Measurements from ENCODE around the gene EEA1. TPM values are rescaled to one million over a fixed set of nuclear protein-coding genes. Genes with fewer than 3 reads are reported as not detected.

EEA1 gene
- total RNA-seq, 4 donors from 2014 or later: 17.2 to 58.1 (median 31.0) TPM

DNA sequence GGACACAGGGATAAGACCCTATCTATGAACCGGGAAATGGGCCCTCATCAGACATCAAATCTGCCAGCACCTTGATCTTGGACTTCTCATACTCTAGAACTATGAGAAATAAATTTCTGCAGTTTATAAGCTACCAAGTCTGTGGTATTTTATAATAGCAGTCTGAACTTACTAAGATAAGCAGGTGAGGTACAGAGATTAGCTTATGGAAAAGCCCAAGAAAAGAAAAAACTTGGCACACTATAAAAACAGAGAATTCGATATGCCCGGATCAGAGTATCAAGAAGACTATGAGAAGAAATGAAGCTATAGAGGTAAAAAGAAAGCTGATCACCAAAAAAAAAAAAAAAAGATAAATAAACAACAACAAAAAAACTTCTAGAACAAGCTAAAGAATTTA lies 52.6 kb downstream of the EEA1 start:
- Histone ChIP-seq H3K4me1 (no peaks in the 10 kb centered on the region), H3K27me3 (no peaks in the 10 kb centered on the region), H3K4me3 (no peak overlapping the region), H3K27ac (no peak overlapping the region), H3K9me3 (no peaks in the 10 kb centered on the region), H3K36me3 (peaks cover 0 to 54% (median 0%) of the 10 kb centered on the region in 3 donors)
- DNase-seq: no peak
- TF ChIP-seq POLR2A (IDR thresholded peaks at IDR 0.05): no peak
- TF ChIP-seq, protein P1, sequence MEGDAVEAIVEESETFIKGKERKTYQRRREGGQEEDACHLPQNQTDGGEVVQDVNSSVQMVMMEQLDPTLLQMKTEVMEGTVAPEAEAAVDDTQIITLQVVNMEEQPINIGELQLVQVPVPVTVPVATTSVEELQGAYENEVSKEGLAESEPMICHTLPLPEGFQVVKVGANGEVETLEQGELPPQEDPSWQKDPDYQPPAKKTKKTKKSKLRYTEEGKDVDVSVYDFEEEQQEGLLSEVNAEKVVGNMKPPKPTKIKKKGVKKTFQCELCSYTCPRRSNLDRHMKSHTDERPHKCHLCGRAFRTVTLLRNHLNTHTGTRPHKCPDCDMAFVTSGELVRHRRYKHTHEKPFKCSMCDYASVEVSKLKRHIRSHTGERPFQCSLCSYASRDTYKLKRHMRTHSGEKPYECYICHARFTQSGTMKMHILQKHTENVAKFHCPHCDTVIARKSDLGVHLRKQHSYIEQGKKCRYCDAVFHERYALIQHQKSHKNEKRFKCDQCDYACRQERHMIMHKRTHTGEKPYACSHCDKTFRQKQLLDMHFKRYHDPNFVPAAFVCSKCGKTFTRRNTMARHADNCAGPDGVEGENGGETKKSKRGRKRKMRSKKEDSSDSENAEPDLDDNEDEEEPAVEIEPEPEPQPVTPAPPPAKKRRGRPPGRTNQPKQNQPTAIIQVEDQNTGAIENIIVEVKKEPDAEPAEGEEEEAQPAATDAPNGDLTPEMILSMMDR (IDR thresholded peaks at IDR 0.05): no peak
- intact Hi-C loops (cut with DNase I): no loop called here
- WGBS, 2 donors: 91 to 99% methylated on average over 3 of the region's 3 CpGs

DNA sequence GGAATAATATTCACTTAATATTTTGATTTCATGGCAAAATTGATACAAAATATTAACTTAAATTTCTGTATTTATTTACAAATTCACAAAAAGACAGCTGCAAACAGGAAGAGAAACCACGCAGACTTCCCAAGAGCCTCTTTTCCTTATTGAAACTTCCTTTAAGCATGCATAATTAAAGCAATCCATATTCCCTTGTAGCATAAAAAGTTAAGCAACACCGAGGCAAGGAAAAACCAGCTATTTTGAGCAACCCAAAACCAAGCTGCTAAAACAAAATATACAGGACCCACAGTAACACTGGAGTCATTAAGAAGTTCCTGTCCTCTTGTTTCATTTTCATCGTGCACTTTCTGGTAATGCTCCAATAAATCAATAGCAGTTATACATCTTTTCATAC lies 58.0 kb downstream of the EEA1 start:
- Histone ChIP-seq H3K4me3 (no peak overlapping the region), H3K36me3 (peaks cover 0 to 10% (median 0%) of the 10 kb centered on the region in 3 donors), H3K27ac (no peak overlapping the region), H3K27me3 (no peaks in the 10 kb centered on the region), H3K4me1 (peaks cover 0 to 17% (median 0%) of the 10 kb centered on the region in 3 donors), H3K9me3 (no peaks in the 10 kb centered on the region)
- WGBS, 2 donors: 35 to 44% methylated on average over 3 of the region's 3 CpGs
- TF ChIP-seq POLR2A (IDR thresholded peaks at IDR 0.05): no peak
- TF ChIP-seq, protein P1 (IDR thresholded peaks at IDR 0.05): no peak
- DNase-seq: no peak
- intact Hi-C loops (cut with DNase I): no loop called here

DNA sequence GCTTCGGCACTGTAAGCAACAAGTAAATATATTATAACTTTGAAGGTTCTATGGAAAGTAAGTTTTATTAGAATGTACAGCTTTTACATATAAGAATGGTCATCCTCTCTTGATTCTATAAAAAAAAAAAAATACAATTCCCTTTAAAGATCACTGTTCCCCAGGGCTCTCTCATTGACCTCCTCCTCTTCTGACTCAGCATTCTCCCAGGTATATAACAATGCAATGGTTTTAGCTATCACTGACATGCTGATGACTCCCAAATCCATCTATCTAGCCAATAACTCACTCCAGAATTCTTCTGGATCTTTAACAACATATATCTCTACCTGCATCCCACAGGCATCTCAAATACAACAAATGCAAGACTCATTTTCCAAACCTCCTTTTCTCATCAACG lies 62.7 kb downstream of the EEA1 start:
- H3K4me3 ChIP-seq: no peak overlapping the region
- 93 to 96% methylated on average over 2 of the region's 2 CpGs for WGBS, 2 donors
- intact Hi-C loops (cut with DNase I): no loop called here
- TF ChIP-seq POLR2A (IDR thresholded peaks at IDR 0.05): no peak
- TF ChIP-seq, protein P1 (IDR thresholded peaks at IDR 0.05): no peak
- H3K4me1 ChIP-seq: peaks cover 0 to 17% (median 0%) of the 10 kb centered on the region in 3 donors
- no peaks in the 10 kb centered on the region for H3K9me3 ChIP-seq
- H3K27me3 ChIP-seq: no peaks in the 10 kb centered on the region
- DNase-seq: no peak
- H3K36me3 ChIP-seq: peaks cover 0 to 31% (median 0%) of the 10 kb centered on the region in 3 donors
- H3K27ac ChIP-seq: no peak overlapping the region

DNA sequence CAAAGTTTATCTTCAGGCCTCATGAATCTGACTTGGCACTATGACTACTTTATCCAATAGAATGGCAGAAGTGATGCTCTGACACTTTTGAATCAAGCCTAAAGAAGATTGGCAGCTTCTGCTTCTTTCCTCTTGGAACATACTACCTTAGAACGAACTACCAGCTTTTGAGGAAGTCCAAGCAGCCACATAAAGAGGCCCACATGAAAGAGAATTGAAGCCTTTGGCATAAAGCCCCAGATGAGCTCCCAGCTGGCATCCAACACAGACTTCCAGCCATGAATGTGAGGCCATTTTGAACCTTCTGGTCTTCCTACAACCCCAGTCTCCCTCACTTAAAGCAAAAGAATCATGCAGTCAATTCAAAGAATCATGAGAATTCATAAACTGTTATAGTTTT lies 65.8 kb downstream of the EEA1 start:
- Histone ChIP-seq H3K4me3 (no peak overlapping the region), H3K9me3 (no peaks in the 10 kb centered on the region), H3K4me1 (no peaks in the 10 kb centered on the region), H3K27me3 (no peaks in the 10 kb centered on the region), H3K27ac (no peak overlapping the region), H3K36me3 (peaks cover 0 to 60% (median 0%) of the 10 kb centered on the region in 3 donors)
- 57% methylated on average over 1 of the region's 1 CpG; no CpG with 5 or more reads in 1 of the 2 donors for WGBS, 2 donors
- no peak for DNase-seq
- intact Hi-C loops (cut with DNase I): no loop called here
- TF ChIP-seq, protein P1 (IDR thresholded peaks at IDR 0.05): no peak
- no peak for TF ChIP-seq POLR2A (IDR thresholded peaks at IDR 0.05)

DNA sequence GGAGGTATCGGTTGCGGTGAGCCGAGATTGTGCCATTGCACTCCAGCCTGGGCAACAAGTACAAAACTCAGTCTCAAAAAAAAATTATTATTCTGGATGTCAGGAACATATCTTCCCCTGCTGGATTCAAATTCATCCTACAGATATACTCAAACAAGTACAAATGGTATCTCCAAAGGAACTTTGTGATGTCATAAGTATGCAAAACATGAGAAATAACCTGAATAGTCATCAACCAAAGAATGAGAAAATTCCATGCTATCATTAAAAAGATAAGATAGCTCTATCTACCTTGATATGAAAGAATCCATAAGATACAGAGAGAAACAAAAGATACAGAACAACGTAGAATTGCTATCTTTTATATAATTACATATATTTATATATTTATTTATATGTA lies 67.7 kb downstream of the EEA1 start:
- Histone ChIP-seq H3K4me3 (no peak overlapping the region), H3K27ac (no peak overlapping the region), H3K4me1 (no peaks in the 10 kb centered on the region), H3K36me3 (peaks cover 0 to 79% (median 2%) of the 10 kb centered on the region in 3 donors), H3K9me3 (no peaks in the 10 kb centered on the region), H3K27me3 (no peaks in the 10 kb centered on the region)
- TF ChIP-seq, protein P1 (IDR thresholded peaks at IDR 0.05): no peak
- TF ChIP-seq POLR2A (IDR thresholded peaks at IDR 0.05): no peak
- 97 to 99% methylated on average over 4 of the region's 4 CpGs for WGBS, 2 donors
- intact Hi-C loops (cut with DNase I): no loop called here
- no peak for DNase-seq

Measured in esophagus squamous epithelium (tissue), 5 donors.